NCI-H524 treated with DMSO at 0.1 percent for 48 hours (cell line): ENCODE measurements around the gene MOK.
"Not testable (repeated sequence)": the region's sequence is repeated elsewhere in the genome, so short reads cannot be mapped to it uniquely, and the experiment has no call there.

Experiments used
- DNase-seq: peaks from one replicate; lab custom pipeline; 2025; lab: John Stamatoyannopoulos, UW

Gene MOK

GRCh38 chr14:102304611-102305506 is at the start of gene MOK:
TSS of gene MOK (minus strand) at chr14:102305164. CDS start at chr14:102304968, 196 bp downstream.
- peak; percentile 91 for DNase-seq

GRCh38 chr14:102353126-102353619 is 48.2 kb upstream of the MOK start:
- no peak for DNase-seq

GRCh38 chr14:102352213-102352612 is 47.2 kb upstream of the MOK start:
- DNase-seq: no peak

GRCh38 chr14:102351593-102351992 is 46.6 kb upstream of the MOK start:
- not testable (repeated sequence) for DNase-seq

GRCh38 chr14:102351023-102351422 is 46.1 kb upstream of the MOK start:
- no peak for DNase-seq

GRCh38 chr14:102348376-102348775 is 43.4 kb upstream of the MOK start:
- no peak for DNase-seq

- no peak for DNase-seq
Observed at GRCh38 chr14:102346645-102347044, 41.7 kb upstream of the MOK start.

- DNase-seq: no peak
Observed at GRCh38 chr14:102345232-102345631, 40.3 kb upstream of the MOK start.

- DNase-seq: no peak
Observed at GRCh38 chr14:102344485-102344884, 39.5 kb upstream of the MOK start.

- DNase-seq: no peak
Observed at GRCh38 chr14:102344084-102344483, 39.1 kb upstream of the MOK start.

- no peak for DNase-seq
Observed at GRCh38 chr14:102342238-102342637, 37.3 kb upstream of the MOK start.

GRCh38 chr14:102341566-102341965 is 36.6 kb upstream of the MOK start:
- no peak for DNase-seq

- DNase-seq: no peak
Observed at GRCh38 chr14:102338724-102339123, 33.8 kb upstream of the MOK start.

- no peak for DNase-seq
Observed at GRCh38 chr14:102335163-102335562, 30.2 kb upstream of the MOK start.

GRCh38 chr14:102333795-102334705 is 29.1 kb upstream of the MOK start:
- DNase-seq: no peak

GRCh38 chr14:102333390-102333789 is 28.4 kb upstream of the MOK start:
- no peak for DNase-seq

- DNase-seq: no peak
Observed at GRCh38 chr14:102330806-102331205, 25.8 kb upstream of the MOK start.

GRCh38 chr14:102329381-102329780 is 24.4 kb upstream of the MOK start:
- DNase-seq: not testable (repeated sequence)

GRCh38 chr14:102326583-102326982 is 21.6 kb upstream of the MOK start:
- no peak for DNase-seq

- DNase-seq: no peak
Observed at GRCh38 chr14:102325791-102326345, 20.9 kb upstream of the MOK start.

- DNase-seq: peak; percentile 12
Observed at GRCh38 chr14:102323102-102323501, 18.1 kb upstream of the MOK start.
